Measurements from ENCODE around the gene PIGU. TPM values are rescaled to one million over a fixed set of nuclear protein-coding genes. Genes with fewer than 3 reads are reported as not detected.

Gene PIGU
- total and polyA plus RNA-seq, 2 donors (not counting 1 experiment from before 2014, with no cell fraction given), result 6.4 to 42.6 TPM

DNA sequence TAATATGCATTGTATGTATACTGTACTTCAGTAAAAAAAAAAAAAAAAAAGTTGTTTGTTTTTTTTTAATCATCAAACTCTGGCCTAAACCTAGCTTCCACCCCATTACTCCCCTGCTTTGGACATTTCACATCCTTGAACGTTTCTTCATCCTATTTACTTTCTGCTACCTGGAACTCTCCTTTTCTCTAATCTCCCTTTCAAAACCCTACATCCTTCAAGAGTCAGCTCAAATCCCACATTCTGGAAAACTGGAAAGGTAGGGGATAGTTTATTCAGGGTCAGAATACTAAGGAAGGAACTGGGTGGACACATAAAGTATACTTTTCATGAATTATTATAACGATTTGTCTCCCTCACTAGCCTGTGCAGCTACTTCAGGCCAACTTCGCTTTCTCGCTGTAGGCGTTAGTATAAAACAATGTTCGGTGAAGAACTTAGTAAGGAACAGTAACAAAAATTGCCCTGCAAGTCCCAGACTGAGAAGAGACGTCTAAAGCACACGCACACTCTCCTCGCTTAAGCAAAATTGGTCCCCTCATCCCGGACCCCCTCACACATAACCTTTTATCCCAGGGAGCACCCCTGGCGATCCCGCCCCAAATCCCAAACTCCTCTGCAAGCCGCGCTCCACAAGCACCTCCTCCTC is 775 bp downstream of the PIGU start:
- no peaks in the 10 kb centered on the region for H4K20me1 ChIP-seq (ENCODE audit: control insufficient read depth, extremely low read depth, insufficient read depth, low read length)
- no peaks in the 10 kb centered on the region for H3K36me3 ChIP-seq (ENCODE audit: control insufficient read depth, insufficient read depth, low read length)
- peak overlapping the region; percentile 8 for H3K27ac ChIP-seq (ENCODE audit: insufficient read depth, low read length)
- no peaks in the 10 kb centered on the region for H3K9me3 ChIP-seq (ENCODE audit: control insufficient read depth, insufficient read depth, low read depth, low read length)
- H3K4me1 ChIP-seq (ENCODE audit: control insufficient read depth, extremely low read depth, insufficient read depth, low read length), result no peaks in the 10 kb centered on the region
- peak overlapping the region; percentile 13 for H3K9ac ChIP-seq (ENCODE audit: insufficient read depth, low read length)
- peaks cover 2% of the 10 kb centered on the region for H3K79me2 ChIP-seq (ENCODE audit: control insufficient read depth, insufficient read depth, low read length)
- TF ChIP-seq, protein P1, sequence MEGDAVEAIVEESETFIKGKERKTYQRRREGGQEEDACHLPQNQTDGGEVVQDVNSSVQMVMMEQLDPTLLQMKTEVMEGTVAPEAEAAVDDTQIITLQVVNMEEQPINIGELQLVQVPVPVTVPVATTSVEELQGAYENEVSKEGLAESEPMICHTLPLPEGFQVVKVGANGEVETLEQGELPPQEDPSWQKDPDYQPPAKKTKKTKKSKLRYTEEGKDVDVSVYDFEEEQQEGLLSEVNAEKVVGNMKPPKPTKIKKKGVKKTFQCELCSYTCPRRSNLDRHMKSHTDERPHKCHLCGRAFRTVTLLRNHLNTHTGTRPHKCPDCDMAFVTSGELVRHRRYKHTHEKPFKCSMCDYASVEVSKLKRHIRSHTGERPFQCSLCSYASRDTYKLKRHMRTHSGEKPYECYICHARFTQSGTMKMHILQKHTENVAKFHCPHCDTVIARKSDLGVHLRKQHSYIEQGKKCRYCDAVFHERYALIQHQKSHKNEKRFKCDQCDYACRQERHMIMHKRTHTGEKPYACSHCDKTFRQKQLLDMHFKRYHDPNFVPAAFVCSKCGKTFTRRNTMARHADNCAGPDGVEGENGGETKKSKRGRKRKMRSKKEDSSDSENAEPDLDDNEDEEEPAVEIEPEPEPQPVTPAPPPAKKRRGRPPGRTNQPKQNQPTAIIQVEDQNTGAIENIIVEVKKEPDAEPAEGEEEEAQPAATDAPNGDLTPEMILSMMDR (conservative IDR thresholded peaks at IDR 0.05 in 1 of 2, IDR thresholded peaks at IDR 0.05 in 1 of 2; ENCODE audit: low read depth in 1 of 2, low read length in 2 of 2), result no peak
- no peak for TF ChIP-seq EZH2 (IDR thresholded peaks at IDR 0.05; ENCODE audit: low read length, missing control alignments)
- H3K4me3 ChIP-seq (replicated peaks in 1 of 4; ENCODE audit: control extremely low read depth in 1 of 4, insufficient read depth in 1 of 4, low read depth in 3 of 4, low read length in 4 of 4), result peak overlapping the region; percentile 80 to 89 (median 84)
- no peak for DNase-seq (ENCODE audit: low read depth in 2 of 2)
- no peaks in the 10 kb centered on the region for H3K27me3 ChIP-seq (ENCODE audit: control insufficient read depth, insufficient read depth, low read length)
- peak overlapping the region; percentile 93 for H3K4me2 ChIP-seq (ENCODE audit: extremely low read depth, insufficient read depth, low read length)
- peak overlapping the region; percentile 93 for H2AFZ ChIP-seq (ENCODE audit: low read length)

DNA sequence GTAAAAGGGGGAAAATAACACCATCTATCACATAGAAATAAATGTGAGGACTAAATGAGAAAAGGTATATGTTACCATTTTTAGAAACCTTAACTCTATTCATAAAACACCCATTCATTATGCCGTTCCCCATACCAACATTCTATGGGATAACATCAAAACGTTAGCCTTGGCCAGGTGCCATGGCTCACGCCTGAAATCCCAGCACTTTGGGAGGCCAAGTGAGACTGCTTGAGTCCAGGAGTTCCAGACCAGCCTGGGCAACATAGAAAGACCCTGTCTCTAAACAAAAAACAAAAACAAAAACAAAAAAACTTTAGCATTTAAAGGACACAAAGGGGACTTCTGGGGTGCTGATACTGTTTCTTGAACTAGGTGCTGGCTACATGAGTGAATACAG is 1.3 kb downstream of the PIGU start:
- H3K36me3 ChIP-seq (ENCODE audit: control insufficient read depth, insufficient read depth, low read length), result no peaks in the 10 kb centered on the region
- no peak overlapping the region for H3K27ac ChIP-seq (ENCODE audit: insufficient read depth, low read length)
- no peak overlapping the region for H3K9ac ChIP-seq (ENCODE audit: insufficient read depth, low read length)
- H2AFZ ChIP-seq (ENCODE audit: low read length), result no peak overlapping the region
- H3K4me2 ChIP-seq (ENCODE audit: extremely low read depth, insufficient read depth, low read length), result peak overlapping the region; percentile 93
- H3K79me2 ChIP-seq (ENCODE audit: control insufficient read depth, insufficient read depth, low read length), result peaks cover 2% of the 10 kb centered on the region
- no peaks in the 10 kb centered on the region for H4K20me1 ChIP-seq (ENCODE audit: control insufficient read depth, extremely low read depth, insufficient read depth, low read length)
- no peak for DNase-seq (ENCODE audit: low read depth in 2 of 2)
- no peaks in the 10 kb centered on the region for H3K9me3 ChIP-seq (ENCODE audit: control insufficient read depth, insufficient read depth, low read depth, low read length)
- no peaks in the 10 kb centered on the region for H3K4me1 ChIP-seq (ENCODE audit: control insufficient read depth, extremely low read depth, insufficient read depth, low read length)
- H3K27me3 ChIP-seq (ENCODE audit: control insufficient read depth, insufficient read depth, low read length), result no peaks in the 10 kb centered on the region
- TF ChIP-seq EZH2 (IDR thresholded peaks at IDR 0.05; ENCODE audit: low read length, missing control alignments), result no peak
- TF ChIP-seq, protein P1 (conservative IDR thresholded peaks at IDR 0.05 in 1 of 2, IDR thresholded peaks at IDR 0.05 in 1 of 2; ENCODE audit: low read depth in 1 of 2, low read length in 2 of 2), result no peak
- peak overlapping the region in 2 of 4 experiments; percentile 80 to 81 for H3K4me3 ChIP-seq (replicated peaks in 1 of 4; ENCODE audit: control extremely low read depth in 1 of 4, insufficient read depth in 1 of 4, low read depth in 3 of 4, low read length in 4 of 4)

DNA sequence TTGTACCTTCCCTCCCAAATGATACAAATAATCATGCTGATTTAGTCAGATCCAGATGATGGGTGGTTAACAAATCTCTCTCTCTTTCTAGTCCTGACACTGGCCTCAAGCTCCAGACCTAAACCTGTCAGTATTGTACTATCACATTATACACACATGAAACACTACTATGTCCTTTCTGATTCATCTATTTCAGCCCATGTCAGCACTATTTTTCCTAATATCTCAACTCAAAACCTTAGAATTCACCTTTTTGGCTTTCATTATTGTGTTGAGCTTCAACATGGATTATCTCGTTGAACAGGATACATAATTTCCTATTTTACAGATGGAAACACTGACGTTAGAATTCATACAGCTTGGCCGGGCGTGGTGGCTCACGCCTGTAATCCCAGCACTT is 3.5 kb downstream of the PIGU start:
- no peak overlapping the region for H3K4me3 ChIP-seq (replicated peaks in 1 of 4; ENCODE audit: control extremely low read depth in 1 of 4, insufficient read depth in 1 of 4, low read depth in 3 of 4, low read length in 4 of 4)
- no peak overlapping the region for H3K9ac ChIP-seq (ENCODE audit: insufficient read depth, low read length)
- H3K9me3 ChIP-seq (ENCODE audit: control insufficient read depth, insufficient read depth, low read depth, low read length), result no peaks in the 10 kb centered on the region
- DNase-seq (ENCODE audit: low read depth in 2 of 2), result no peak
- no peaks in the 10 kb centered on the region for H3K27me3 ChIP-seq (ENCODE audit: control insufficient read depth, insufficient read depth, low read length)
- peaks cover 2% of the 10 kb centered on the region for H3K79me2 ChIP-seq (ENCODE audit: control insufficient read depth, insufficient read depth, low read length)
- no peak for TF ChIP-seq EZH2 (IDR thresholded peaks at IDR 0.05; ENCODE audit: low read length, missing control alignments)
- TF ChIP-seq, protein P1 (conservative IDR thresholded peaks at IDR 0.05 in 1 of 2, IDR thresholded peaks at IDR 0.05 in 1 of 2; ENCODE audit: low read depth in 1 of 2, low read length in 2 of 2), result no peak
- no peak overlapping the region for H2AFZ ChIP-seq (ENCODE audit: low read length)
- H4K20me1 ChIP-seq (ENCODE audit: control insufficient read depth, extremely low read depth, insufficient read depth, low read length), result no peaks in the 10 kb centered on the region
- no peak overlapping the region for H3K4me2 ChIP-seq (ENCODE audit: extremely low read depth, insufficient read depth, low read length)
- H3K4me1 ChIP-seq (ENCODE audit: control insufficient read depth, extremely low read depth, insufficient read depth, low read length), result no peaks in the 10 kb centered on the region
- no peak overlapping the region for H3K27ac ChIP-seq (ENCODE audit: insufficient read depth, low read length)
- no peaks in the 10 kb centered on the region for H3K36me3 ChIP-seq (ENCODE audit: control insufficient read depth, insufficient read depth, low read length)
